Midbrain (tissue), 1 donor: ENCODE measurements around the gene CNNM3.
"Not testable (repeated sequence)": the region's sequence is repeated elsewhere in the genome, so short reads cannot be mapped to it uniquely, and the experiment has no call there.

Source experiments
- DNase-seq: peaks from one replicate; lab custom pipeline; 2025; lab: John Stamatoyannopoulos, UW

The CNNM3 gene

DNA sequence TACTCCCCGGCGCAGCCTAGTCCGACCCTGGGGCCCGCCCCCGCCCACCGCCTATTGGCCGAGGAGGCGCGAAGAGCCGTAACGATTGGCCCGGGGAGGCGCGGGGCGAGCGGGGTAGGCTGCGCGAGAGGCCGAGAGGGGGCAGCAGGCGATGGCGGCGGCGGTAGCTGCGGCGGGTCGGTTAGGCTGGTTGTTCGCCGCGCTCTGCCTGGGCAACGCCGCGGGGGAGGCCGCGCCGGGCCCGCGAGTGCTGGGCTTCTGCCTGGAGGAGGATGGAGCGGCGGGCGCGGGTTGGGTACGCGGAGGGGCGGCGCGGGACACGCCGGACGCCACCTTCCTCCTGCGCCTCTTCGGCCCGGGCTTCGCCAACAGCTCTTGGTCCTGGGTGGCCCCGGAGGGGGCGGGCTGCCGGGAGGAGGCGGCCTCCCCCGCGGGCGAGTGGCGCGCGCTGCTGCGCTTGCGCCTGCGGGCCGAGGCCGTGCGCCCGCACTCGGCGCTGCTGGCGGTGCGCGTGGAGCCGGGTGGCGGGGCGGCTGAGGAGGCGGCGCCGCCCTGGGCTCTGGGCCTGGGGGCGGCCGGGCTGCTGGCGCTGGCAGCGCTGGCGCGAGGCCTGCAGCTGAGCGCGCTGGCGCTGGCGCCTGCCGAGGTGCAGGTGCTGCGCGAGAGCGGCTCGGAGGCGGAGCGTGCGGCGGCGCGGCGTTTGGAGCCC, at the start of gene CNNM3:
Gene CNNM3 (plus strand): TSS at position 142 of the 709 bp plus-strand sequence. CDS start 10 bp downstream, at position 152.
- peak; percentile 96 for DNase-seq

DNA sequence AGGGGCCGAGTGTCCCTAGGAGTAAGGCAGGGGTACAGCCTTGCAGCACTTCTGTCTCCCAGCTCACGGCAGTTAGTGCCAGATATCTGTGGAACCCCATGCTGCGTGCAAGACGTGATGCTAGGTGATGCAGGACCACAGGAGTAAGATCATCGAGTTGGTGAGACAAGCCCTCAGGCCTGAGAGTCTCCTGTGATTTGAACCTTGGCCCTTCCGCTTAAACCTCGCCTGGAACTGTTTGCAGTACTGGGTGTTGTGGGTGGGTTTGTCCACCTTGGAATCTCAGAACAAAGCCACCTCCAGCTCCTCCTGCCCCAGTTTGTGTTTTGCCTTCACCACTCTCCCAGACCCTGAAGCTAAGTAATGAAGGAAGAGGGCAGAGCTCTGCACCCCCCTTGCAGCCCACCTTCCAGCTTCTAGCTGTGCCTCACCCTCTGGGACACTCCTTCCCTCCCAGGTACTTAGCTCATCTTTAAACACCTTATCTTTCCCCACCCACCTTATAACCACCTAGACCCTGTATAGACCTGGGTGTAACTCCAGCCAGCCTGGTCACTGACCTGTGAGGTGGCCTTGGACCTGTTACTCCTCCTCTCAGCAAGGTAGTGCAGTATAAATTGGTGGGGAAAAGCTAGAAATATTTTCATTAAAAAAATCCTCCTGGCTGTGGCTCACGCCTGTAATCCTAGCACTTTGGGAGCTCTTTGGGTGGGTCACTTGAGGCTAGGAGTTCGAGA, 48.8 kb upstream of the CNNM3 start:
- no peak for DNase-seq

DNA sequence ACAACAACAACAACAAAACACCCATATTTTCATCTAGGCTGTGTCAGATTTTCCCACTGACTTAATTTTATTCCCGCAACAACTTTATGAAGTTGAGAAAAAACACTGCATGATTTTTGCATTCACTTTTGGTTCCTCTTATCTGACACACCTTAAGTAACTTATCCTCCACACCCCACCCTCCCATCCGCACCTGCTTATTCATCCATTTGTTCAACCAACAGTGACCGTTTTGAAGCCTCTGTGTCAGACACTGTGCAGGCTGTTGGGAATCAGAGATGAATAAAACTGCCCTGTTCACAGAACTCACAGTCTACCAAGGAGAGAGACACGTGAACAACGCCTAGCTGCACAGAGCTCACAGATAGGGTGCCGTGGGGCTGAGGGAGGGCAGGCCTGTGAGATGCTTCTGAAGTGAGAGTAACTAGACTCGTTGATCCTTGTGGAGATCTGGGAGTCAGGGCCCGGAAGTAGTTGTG, 47.9 kb upstream of the CNNM3 start:
- no peak for DNase-seq

DNA sequence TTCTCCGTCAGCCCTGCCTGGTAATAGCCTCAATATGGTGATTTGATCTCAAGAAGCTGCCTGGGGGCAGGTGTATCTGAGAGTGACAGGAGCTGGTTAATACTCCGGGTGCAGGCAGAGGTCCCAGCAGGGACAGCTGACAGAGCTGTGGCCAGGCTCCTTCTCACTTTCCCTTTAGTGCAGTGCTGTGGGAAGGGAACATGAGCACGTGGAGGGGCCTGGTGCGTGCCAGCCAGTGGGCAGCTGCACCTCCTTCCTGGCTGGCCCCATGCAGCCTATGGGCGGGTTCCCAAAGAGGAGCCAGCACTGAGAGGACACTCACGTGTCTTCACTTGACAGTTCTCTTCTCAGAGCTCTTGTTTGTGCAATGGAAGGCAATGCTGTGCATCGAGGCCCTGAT, 46.3 kb upstream of the CNNM3 start:
- DNase-seq = peak; percentile 51

DNA sequence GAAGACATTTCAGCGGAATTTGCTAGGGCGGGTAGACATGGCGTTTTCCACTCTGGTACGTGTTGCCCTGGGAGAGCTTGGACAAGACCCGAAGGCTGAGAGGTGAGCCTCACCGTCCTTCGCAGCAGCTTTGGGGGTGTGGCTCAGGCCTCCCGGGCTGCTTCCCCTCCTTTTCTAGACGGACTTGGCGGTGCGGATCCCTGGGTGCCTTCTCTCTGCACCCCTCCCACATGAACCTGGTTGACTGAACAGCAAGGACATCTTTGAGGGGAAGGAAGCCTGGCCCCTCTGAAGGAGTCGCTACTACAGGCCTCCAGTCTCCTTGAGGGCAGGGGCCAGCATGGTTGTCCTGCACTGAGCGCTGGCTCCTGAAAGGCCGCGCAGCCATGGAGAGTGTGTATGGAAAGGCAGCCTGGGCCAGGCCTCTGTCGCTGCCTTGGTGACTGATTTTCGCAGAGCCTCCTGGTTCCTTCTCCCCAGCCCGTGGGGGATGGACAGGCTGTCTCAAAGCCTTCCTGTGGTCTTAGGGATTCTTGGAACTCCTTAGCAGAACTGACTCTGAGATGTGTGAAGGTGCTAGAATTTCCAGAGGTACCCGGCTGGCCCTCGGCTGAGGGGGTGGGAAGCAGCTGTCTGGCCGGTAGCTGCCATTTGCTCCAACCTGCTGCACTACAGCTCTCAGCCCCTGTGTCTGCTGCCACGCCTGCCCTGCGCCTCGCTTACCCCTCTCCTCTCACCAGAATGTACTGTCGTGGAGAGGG, 45.4 kb upstream of the CNNM3 start:
- no peak for DNase-seq

DNA sequence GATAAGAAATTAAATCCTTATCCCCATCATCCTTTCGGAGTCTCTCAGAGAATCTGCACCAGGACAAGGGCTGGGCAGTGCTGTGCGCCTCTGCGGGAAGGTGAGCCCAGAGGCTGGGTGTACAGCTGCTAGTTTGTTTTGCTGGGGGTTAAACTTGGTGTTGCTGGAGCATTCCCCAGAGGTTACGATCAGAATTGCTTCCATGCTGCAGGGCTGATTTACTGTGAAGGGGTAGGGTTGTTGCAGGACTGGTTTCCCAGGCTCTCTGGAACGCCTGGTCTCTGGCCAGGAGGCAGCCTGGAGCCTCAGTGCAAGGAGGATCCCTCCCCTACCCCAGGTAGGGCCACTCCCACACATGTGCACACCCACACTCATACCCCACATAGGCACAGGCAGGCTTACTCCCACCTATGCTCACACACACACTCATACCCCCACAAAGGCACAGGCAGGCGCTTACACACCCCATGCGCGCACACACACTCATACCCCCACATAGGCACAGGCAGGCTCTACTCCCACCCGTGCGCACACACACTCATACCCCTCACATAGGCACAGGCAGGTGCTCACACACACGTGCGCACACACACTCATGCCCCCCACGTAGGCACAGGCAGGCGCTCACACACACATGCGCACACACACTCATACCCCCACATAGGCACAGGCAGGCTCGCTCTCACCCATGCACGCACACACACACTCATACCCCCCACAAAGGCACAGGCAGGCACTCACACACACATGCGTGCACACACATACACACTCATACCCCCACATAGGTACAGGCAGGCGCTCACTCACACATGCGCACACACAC, 44.1 kb upstream of the CNNM3 start:
- DNase-seq = no peak

DNA sequence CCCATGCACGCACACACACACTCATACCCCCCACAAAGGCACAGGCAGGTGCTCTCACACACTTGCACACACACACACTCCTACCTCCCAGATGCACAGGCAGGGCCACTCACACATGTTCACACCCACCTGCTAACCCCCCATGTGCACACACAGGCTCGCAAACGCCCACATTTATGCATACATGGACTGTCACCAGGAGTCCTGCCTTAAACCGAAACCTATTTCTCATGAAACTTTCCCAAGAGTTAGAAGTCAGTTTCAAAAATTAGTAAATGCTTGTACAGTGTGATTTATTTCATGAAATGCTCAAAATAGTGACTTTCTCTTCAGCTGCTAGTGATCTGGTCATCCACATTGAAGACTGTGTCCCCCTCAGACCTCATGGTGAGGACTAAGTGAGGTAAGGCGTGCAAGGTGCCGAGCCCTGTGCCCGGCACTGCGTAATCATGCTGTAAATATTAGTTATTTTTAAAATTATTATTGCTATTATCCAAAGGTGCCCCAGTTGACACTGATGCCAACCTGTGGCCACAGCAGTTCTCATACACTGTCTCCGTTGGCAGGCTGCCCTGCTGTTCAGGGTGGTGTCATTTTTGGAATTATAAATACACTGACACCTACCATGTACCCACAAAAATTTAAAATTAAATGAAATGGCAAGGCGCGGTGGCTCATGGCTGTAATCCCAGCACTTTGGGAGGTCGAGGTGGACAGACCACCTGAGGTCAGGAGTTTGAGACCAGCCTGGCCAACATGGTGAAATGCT, 43.0 kb upstream of the CNNM3 start:
- no peak for DNase-seq

DNA sequence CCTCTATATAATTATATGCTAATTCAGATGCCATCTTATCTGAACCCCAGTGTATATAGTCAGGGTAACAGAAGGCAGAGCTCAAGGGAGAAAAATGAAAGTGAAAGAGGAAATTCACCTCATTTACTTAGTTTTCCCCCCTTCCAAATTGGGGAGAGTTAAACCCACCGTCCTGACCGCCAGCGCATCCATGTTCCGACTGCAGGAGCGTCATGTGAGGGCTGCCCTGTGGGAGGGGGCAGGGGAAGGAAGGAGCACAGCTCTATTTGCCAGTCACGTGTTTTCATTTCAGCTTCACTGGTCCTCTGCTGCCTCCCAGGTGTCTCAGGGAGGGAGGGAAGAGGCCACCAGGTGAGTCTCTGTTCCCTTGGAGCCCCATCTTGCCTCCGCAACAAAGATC, 42.1 kb upstream of the CNNM3 start:
- no peak for DNase-seq

DNA sequence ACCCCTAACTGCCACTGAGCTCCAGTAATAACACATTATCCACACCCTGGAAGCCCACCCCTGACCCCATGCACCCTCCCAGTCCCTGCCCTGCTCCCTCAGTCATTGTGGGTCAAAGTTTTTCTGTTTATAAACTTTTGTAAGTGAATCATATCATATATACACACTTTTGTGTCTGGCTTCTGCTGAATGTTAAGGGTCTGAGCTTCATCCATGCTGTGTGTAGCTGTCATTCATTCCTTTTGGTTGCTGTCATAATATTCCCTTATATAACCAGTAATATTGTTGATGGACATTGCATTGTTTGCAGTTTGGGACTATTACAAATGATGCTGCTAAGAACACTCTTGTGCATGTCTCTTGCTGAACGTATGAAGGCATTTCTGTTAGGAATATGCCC, 40.9 kb upstream of the CNNM3 start:
- no peak for DNase-seq

DNA sequence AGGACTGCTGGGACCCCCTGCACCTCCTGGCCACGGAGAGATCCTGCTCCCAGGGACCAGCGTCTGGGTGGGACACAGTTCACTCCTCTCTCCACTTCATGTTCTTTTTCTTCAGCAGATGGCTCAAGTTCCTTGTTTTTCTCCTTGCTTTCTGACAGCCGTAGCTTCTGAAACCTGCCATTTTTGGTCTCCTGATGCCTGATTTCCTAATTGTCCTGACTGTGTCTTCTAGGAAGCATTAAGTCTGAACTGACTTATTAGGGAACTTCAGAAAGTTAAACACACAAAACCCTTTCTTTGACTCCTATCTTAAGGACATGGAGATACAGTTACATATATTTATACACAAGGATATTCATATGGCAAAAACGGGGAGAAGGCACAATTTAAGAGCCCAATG, 32.7 kb upstream of the CNNM3 start:
- no peak for DNase-seq

DNA sequence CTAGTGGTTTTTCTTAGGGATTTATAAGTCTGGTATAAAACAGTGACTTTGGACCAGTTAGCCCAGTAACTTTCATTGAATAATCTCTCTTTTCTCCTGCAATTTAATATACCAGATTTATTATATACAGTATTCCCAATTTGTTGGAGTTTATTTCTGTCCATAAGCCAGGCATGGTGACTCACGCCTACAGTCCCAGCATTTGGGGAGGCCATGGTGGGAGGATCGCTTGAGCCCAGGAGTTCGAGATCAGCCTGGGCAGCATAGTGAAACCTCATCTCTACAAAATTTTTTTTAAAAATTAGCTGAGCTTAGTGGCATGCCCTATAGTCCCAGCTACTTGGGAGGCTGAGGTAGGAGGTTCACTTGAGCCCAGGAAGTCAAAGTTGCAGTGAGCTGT, 28.7 kb upstream of the CNNM3 start:
- no peak for DNase-seq

DNA sequence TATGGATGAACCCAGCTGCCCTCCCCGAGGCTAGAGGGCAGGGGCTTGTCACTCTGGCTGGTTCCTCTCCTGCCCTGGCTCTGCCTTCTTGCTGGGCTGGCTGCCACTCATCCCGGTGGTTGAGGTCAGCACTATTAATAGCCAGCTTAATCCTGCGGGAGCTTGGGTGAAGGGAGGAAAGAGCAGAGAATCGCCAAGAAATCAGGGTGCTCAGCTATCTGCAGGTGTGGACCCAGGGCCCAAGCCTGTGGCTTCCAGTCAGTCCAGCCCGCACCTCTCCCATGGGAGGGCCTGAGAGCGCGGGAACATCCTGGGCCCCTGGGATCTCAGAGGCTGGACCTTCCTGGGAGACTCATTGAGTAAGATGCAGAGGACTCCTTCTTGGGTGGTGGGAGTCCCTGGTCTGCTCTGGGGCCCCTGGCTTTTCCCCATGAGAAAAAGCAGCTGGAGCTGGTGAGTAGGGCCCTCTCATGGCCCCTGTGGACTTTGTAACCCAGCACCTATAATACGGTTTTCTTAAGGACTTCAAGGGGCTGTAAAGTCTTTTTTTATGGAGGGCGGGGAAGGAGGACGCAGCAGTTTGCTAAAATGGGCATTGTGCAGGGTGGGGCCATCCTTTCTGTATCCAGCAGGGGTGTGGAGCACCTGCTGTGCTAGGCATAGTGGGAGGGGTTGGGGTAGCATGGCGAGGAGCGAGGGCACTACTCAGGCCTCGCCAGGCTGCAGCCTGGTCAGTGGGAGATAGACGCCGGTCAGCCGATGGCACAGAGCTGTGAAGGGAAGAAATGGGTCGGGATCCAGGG, 27.4 kb upstream of the CNNM3 start:
- DNase-seq = peak; percentile 41

DNA sequence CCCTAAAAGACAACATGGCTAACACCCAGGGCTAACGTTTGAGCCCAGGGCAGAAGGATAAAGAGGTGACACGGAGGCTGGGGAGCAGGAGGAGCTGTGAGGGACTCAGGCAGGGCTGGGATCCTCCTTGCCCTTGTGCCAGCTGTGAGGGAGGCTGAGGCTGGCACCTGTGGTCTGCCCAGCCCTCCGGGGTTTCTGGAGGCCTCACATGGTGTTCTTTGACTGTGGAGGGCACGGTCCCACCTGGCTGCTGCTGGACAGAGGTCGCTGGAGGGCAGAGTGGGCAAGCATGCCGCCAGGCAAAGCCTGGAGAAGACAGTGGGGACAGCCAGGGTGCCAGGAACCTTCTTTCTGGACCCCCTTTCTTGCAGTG, 26.8 kb upstream of the CNNM3 start:
- no peak for DNase-seq

DNA sequence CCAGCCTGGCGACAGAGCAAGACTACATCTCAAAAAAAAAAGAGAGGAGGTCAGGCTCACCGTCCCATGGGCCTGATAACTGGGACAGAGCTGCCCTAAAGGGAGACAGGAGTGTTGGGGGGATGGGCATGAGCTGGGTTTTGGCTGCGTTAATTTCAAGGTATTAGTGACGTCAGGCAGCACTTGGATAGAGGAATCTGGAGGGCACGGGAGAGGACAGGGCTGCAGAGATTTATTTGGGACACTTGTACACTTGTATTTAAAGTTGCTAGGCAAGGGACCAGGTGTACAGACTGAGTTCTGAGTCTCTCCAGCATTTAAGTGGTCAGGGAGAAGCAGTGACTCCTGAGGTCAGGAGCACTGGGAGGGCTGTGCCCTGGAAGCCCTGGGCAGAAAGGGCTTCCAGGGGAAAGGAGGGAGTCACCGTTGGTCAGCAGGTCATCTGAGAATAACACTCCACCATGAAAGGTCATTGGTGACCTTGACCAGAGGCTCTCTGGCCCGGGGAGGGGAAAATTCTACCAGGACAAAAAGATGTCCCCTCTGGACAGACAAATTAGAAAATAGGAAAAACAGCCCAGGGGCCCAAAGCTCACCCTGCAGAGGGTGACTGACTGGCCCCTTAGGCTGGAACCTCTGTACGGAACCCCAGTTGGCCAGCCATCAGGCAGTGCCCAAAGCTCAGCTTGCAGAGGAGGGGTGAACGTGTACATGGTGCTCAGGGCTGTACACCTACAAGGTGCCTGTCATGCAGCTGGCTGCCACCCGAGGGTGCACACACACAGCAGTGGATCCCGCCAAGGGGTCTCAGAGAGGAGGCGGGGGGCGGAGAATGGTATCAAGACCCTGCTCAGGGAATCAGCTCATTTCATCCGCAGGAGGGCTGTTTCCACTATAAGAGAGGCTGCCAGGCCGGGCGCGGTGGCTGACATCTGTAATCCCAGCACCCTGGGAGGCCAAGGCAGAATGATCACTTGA, 23.0 kb upstream of the CNNM3 start:
- no peak for DNase-seq

DNA sequence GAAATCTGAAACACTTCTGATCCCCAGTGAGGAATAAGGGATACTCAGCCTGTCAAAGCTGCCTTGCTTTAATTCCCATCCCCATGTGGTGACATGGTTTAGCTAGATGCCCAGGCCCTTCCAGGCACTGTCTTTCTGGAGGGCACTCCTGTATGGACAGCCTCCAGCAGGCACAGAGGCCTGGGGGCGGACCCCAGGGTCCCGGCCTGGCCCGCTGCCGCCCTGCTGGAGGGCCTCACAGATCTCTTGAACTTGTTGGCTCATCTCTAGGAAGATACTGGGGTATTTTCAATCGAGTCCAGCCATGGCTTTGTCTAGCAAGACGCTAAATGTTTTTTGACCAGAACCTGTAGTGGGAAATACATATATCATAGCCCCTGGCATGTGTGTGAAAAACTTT, 21.0 kb upstream of the CNNM3 start:
- no peak for DNase-seq

DNA sequence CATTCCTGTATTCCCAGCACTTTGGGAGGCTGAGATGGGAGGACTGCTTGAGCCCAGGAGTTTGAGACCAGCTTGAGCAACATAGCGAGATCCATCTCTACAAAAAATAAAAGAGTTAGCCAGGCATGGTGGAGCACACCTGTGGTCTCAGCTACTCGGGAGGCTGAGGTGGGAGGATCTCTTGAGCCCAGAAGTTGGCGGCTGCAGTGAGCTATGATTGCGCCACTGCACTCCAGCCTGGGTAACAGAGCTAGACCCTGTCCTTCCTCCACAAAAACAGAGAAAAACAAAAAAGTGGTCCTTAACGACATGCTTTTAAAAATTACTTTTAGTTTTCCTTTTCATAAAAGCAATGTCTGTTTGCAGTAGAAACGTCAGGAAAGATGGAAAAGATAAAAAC, 19.6 kb upstream of the CNNM3 start:
- not testable (repeated sequence) for DNase-seq

DNA sequence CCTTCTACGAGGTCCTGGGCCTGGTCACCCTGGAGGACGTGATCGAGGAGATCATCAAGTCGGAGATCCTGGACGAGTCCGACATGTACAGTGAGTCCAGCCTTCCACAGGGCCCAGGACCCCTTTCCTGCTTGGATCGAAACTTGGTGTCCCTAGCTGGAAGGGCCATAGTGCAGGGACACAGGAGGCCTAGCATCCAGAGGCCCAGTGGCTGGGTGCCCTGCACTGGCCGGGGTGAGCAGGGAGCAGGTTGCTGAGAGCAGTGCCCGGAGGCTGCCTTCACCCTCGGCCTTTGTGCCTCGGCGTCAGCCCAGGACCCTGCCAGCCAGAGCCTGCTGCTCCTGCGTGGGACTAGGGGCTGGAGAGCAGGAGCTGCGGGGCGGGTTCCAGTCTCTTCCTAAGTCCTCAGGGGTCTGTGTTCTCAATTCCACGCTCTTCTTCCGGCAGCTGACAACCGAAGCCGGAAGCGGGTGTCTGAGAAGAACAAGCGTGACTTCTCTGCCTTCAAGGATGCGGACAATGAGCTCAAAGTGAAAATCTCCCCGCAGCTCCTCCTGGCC, 18.9 kb upstream of the CNNM3 start:
- no peak for DNase-seq

DNA sequence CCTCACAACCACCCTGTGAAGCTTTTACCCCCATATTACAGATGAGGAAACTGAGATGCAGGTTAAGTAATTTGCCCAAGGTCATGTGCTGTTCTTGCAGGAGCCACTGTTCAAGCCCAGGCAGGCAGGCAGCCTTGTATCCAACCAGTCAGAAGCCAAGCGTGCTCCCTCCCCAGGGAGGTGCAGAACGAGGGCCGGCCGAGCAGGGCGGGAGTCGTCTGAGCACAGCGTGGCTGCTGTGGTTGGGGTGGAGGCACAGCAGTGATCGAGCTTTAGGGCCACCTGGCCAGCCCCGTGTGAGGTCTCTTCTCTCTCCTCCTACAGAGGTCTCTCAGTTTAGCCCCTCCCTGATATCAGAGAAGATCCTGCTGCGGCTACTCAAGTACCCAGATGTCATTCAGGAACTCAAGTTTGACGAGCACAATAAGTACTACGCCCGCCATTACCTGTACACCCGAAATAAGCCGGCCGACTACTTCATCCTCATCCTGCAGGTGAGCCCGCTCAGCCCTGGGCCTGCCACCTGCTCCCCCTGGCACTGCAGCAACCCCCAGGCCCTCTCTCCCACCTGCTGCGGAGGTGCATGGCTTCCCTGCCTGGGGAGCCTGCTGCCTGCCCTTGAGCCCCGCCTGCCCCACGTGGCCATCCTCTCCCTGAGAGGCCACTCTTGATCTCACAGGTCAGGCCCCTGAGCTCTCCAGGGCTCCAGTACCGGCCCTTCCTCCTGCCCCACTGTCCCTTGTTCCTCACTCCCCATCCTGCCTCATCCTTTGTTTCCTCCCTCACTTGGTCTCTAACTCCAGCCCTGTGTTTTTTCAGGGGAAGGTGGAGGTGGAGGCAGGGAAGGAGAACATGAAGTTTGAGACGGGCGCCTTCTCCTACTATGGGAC, 17.1 kb upstream of the CNNM3 start:
- no peak for DNase-seq
